Smooth muscle cell (in vitro differentiated cells): ENCODE measurements around the gene TAB3. TPM values are rescaled to one million over a fixed set of nuclear protein-coding genes. Genes with fewer than 3 reads are reported as not detected.

Experiments used
- DNase-seq: peaks from one replicate; lab custom pipeline; 2025; ENCODE audit not compliant: unreplicated experiment; lab: John Stamatoyannopoulos, UW
- H2AFZ ChIP-seq: fragments of 200-600 bp; sonication (generic); 2 replicates; pipeline ENCODE4 v1.6.0; 2016; ENCODE audit warnings: antibody characterized with exemption, low read depth, mild to moderate bottlenecking
- H3F3A ChIP-seq: fragments of 200-600 bp; sonication (generic); 2 replicates; pipeline ENCODE4 v1.6.0; 2017; ENCODE audit warnings: antibody characterized with exemption, low read depth
- H3K27ac ChIP-seq: fragments of 200-600 bp; sonication (generic); 2 replicates; pipeline ENCODE4 v1.5.1; 2016; ENCODE audit warnings: low read depth, mild to moderate bottlenecking
- H3K27me3 ChIP-seq: fragments of 200-600 bp; sonication (generic); 2 replicates; pipeline ENCODE4 v1.6.1; 2016; ENCODE audit warnings: low read depth, mild to moderate bottlenecking
- H3K36me3 ChIP-seq: fragments of 200-600 bp; sonication (generic); 2 replicates; pipeline ENCODE4 v1.5.1; 2016; ENCODE audit warnings: low read depth
- H3K4me1 ChIP-seq: fragments of 200-600 bp; sonication (generic); 2 replicates; pipeline ENCODE4 v1.5.1; 2016; ENCODE audit warnings: low read depth
- H3K4me2 ChIP-seq: fragments of 200-600 bp; sonication (generic); 2 replicates; pipeline ENCODE4 v1.6.0; 2016; ENCODE audit warnings: mild to moderate bottlenecking
- H3K4me3 ChIP-seq: fragments of 200-600 bp; sonication (generic); 2 replicates; pipeline ENCODE4 v1.5.1; 2016; ENCODE audit warnings: mild to moderate bottlenecking
- H3K79me2 ChIP-seq: fragments of 200-600 bp; sonication (generic); 2 replicates; pipeline ENCODE4 v1.6.0; 2016; ENCODE audit warnings: low read depth, mild to moderate bottlenecking
- H3K9ac ChIP-seq: fragments of 200-600 bp; sonication (generic); 2 replicates; pipeline ENCODE4 v1.6.0; 2016; ENCODE audit warnings: low read depth
- H3K9me3 ChIP-seq: fragments of 200-600 bp; sonication (generic); replicated peaks from 2 replicates; pipeline ENCODE4 v1.5.1; 2016; ENCODE audit warnings: low read depth
- H4K20me1 ChIP-seq: fragments of 200-600 bp; sonication (generic); 2 replicates; pipeline ENCODE4 v1.6.0; 2016; ENCODE audit warnings: low read depth
- CTCF ChIP-seq: fragments of 200-600 bp; sonication (generic); IDR thresholded peaks from 2 replicates; pipeline ENCODE4 v1.5.1; 2017; ENCODE audit warnings: borderline replicate concordance, mild to moderate bottlenecking, antibody characterized with exemption; ENCODE audit not compliant: insufficient read depth, poor library complexity, severe bottlenecking
- WGBS: methylation state at CpG from one replicate; pipeline ENCODE4 v1.1.7; 2016; ENCODE audit warnings: low lambda C conversion rate; 5-methylcytosine and 5-hydroxymethylcytosine counted together
- polyA plus RNA-seq: library from polyadenylated mRNA; unstranded; fragments of >200 nt; fragmentation: Nextera tagmentation; extraction: Ambion mirVana; gene quantifications from 2 replicates; pipeline ENCODE4 v1.2.1, GENCODE V29; 2016
- total RNA-seq: library from RNA; depleted of rRNA; stranded (reverse); fragments of >200 nt; gene quantifications from 2 replicates; pipeline ENCODE4 v1.2.3, GENCODE V29; 2014

Gene TAB3
- total and polyA plus RNA-seq, 2 experiments from 2014 or later: 4.8 to 31.9 TPM

DNA sequence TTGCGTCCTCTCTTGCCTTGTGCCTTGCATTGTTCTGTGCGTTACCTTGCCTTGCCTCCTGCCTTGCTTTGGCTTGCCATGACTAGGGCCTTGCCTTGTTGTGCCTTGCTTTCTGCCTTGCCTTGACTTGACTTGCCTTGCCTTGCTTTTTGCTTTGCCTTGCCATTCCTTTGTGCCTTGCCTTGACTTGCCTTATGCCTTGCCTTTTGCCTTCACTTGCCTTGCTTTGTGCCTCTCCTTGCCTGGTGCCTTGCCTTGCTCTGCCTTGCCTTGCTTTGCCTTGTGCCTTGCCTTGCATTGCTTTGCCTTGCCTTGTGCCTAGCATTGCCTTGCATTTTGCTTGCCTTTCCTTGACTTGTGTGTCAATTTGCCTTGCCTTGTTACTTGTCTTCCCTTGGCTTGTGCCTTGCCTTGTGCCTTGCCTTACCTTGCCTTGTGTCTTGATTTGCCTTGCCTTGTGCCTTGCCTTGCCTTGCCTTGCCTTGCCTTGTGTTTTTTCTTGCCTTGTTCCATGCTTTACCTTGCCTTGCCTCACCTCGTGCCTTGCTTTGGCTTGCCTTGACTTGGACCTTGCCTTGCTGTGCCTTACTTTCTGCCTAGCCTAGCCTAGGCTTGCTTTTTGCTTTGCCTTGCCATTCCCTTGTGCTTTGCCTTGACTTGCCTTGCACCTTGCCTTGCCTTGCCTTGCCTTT, 95.8 kb downstream of the TAB3 start:
- no peak for DNase-seq
- H3K4me2 ChIP-seq: no peak overlapping the region
- H3K4me1 ChIP-seq: no peaks in the 10 kb centered on the region
- H4K20me1 ChIP-seq: no peaks in the 10 kb centered on the region
- no peaks in the 10 kb centered on the region for H3K79me2 ChIP-seq
- H3K36me3 ChIP-seq: no peaks in the 10 kb centered on the region
- 76% methylated on average over 3 of the region's 3 CpGs for WGBS
- H3K4me3 ChIP-seq: no peak overlapping the region
- H3K27me3 ChIP-seq: no peaks in the 10 kb centered on the region
- H3F3A ChIP-seq: no peaks in the 10 kb centered on the region
- H3K9ac ChIP-seq: no peak overlapping the region
- H3K27ac ChIP-seq: no peak overlapping the region
- H2AFZ ChIP-seq: no peak overlapping the region
- H3K9me3 ChIP-seq: no peaks in the 10 kb centered on the region
- TF ChIP-seq CTCF: no peak

GRCh38 chrX:30791296-30792278, 97.5 kb downstream of the TAB3 start:
- Histone ChIP-seq H3K9ac (no peak overlapping the region), H3K9me3 (no peaks in the 10 kb centered on the region), H3K79me2 (no peaks in the 10 kb centered on the region), H3K27me3 (no peaks in the 10 kb centered on the region), H4K20me1 (no peaks in the 10 kb centered on the region), H3K27ac (no peak overlapping the region), H3K4me1 (no peaks in the 10 kb centered on the region), H3K36me3 (no peaks in the 10 kb centered on the region), H2AFZ (no peak overlapping the region), H3K4me2 (no peak overlapping the region), H3F3A (no peaks in the 10 kb centered on the region), H3K4me3 (no peak overlapping the region)
- no peak for DNase-seq
- 89% methylated on average over 8 of the region's 8 CpGs for WGBS
- TF ChIP-seq CTCF: no peak

DNA sequence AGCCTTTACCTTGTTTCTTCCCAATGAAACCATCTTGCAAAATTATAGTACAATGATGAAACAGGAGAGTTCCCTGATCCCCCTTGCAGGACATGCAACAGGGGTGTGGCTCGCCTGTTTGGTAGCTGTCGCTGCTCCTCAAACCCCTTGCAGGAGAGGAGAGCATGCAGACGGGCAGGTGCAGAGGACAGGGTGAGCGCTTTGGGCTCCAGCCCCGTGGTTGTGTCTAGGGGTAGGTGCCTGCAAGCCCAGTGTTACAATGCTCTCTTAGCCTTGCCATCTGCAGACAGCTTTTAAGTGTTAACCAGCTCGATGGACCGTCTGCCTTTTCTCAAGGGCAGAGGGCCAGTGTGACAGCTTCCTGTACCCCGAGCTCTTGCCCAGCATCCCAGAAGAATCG, 102.0 kb downstream of the TAB3 start:
- Histone ChIP-seq H3K79me2 (no peaks in the 10 kb centered on the region), H3K4me3 (no peak overlapping the region), H3K4me1 (no peaks in the 10 kb centered on the region), H4K20me1 (no peaks in the 10 kb centered on the region), H3F3A (no peaks in the 10 kb centered on the region), H3K27me3 (no peaks in the 10 kb centered on the region), H3K27ac (no peak overlapping the region), H3K9ac (no peak overlapping the region), H2AFZ (no peak overlapping the region), H3K9me3 (no peaks in the 10 kb centered on the region), H3K4me2 (no peak overlapping the region), H3K36me3 (no peaks in the 10 kb centered on the region)
- DNase-seq: no peak
- 78% methylated on average over 9 of the region's 9 CpGs for WGBS
- no peak for TF ChIP-seq CTCF
